ENCODE data around the gene ZNF354C. TPM values are rescaled to one million over a fixed set of nuclear protein-coding genes. Genes with fewer than 3 reads are reported as not detected.

ZNF354C gene
- total RNA-seq, 2 donors from 2014 or later = 3.6 to 4.0 TPM

GRCh38 chr5:179120421-179120861 lies 60.3 kb downstream of the ZNF354C start:
- ATAC-seq (no peak), DNase-seq (no peak)
- H3K9me3 ChIP-seq = peaks cover 0 to 4% (median 0%) of the 10 kb centered on the region in 3 donors
- intact Hi-C loops (cut with DNase I) = no loop called here
- H3K27me3 ChIP-seq = no peaks in the 10 kb centered on the region
- no peaks in the 10 kb centered on the region for H3K36me3 ChIP-seq (replicated peaks in 1 of 2; ENCODE audit: insufficient read depth in 1 of 2, low read depth in 2 of 2)
- TF ChIP-seq CTCF (IDR thresholded peaks at IDR 0.05) = no peak
- no peak for TF ChIP-seq POLR2A (IDR thresholded peaks at IDR 0.05)
- H3K4me3 ChIP-seq = no peak overlapping the region
- 91 to 95% methylated on average over 22 to 32 of the region's 35 CpGs for WGBS, 2 donors
- H3K27ac ChIP-seq = no peak overlapping the region
- H3K4me1 ChIP-seq = no peaks in the 10 kb centered on the region

- Histone ChIP-seq H3K4me3 (no peak overlapping the region), H3K4me1 (no peaks in the 10 kb centered on the region), H3K36me3 (replicated peaks in 1 of 2; ENCODE audit: insufficient read depth in 1 of 2, low read depth in 2 of 2) (no peaks in the 10 kb centered on the region), H3K27ac (no peak overlapping the region), H3K9me3 (no peaks in the 10 kb centered on the region), H3K27me3 (no peaks in the 10 kb centered on the region)
- WGBS, 2 donors = 88 to 92% methylated on average over 46 to 60 of the region's 75 CpGs
- ATAC-seq (no peak), DNase-seq (no peak)
- intact Hi-C loops (cut with DNase I) = no loop called here
- no peak for TF ChIP-seq POLR2A (IDR thresholded peaks at IDR 0.05)
- no peak for TF ChIP-seq CTCF (IDR thresholded peaks at IDR 0.05)
Observed at GRCh38 chr5:179120951-179121666, 60.9 kb downstream of the ZNF354C start.

- DNase-seq = no peak
- Histone ChIP-seq H3K9me3 (no peaks in the 10 kb centered on the region), H3K27me3 (no peaks in the 10 kb centered on the region), H3K4me1 (no peaks in the 10 kb centered on the region), H3K27ac (no peak overlapping the region), H3K4me3 (no peak overlapping the region), H3K36me3 (replicated peaks in 1 of 2; ENCODE audit: insufficient read depth in 1 of 2, low read depth in 2 of 2) (no peaks in the 10 kb centered on the region)
- 90 to 93% methylated on average over 20 to 21 of the region's 25 CpGs for WGBS, 2 donors
- TF ChIP-seq CTCF (IDR thresholded peaks at IDR 0.05) (no peak), POLR2A (IDR thresholded peaks at IDR 0.05) (no peak)
- intact Hi-C loops (cut with DNase I) = no loop called here
- no peak for ATAC-seq
Observed at GRCh38 chr5:179121667-179122111, 61.5 kb downstream of the ZNF354C start.

GRCh38 chr5:179122411-179123108 lies 62.4 kb downstream of the ZNF354C start:
- Histone ChIP-seq H3K4me1 (no peaks in the 10 kb centered on the region), H3K27me3 (no peaks in the 10 kb centered on the region), H3K36me3 (replicated peaks in 1 of 2; ENCODE audit: insufficient read depth in 1 of 2, low read depth in 2 of 2) (no peaks in the 10 kb centered on the region), H3K27ac (no peak overlapping the region), H3K4me3 (no peak overlapping the region), H3K9me3 (no peaks in the 10 kb centered on the region)
- 79 to 100% methylated on average over 1 to 16 of the region's 19 CpGs for WGBS, 2 donors
- intact Hi-C loops (cut with DNase I) = no loop called here
- DNase-seq (no peak), ATAC-seq (no peak)
- TF ChIP-seq CTCF (IDR thresholded peaks at IDR 0.05) = no peak
- no peak for TF ChIP-seq POLR2A (IDR thresholded peaks at IDR 0.05)
